Kasumi-1 (cell line): ENCODE results near the gene LRRC47.

Source experiments
- DNase-seq, 2 experiments: peaks; one replicate each; lab custom pipeline; 2025; lab: John Stamatoyannopoulos, UW

LRRC47 gene

DNA sequence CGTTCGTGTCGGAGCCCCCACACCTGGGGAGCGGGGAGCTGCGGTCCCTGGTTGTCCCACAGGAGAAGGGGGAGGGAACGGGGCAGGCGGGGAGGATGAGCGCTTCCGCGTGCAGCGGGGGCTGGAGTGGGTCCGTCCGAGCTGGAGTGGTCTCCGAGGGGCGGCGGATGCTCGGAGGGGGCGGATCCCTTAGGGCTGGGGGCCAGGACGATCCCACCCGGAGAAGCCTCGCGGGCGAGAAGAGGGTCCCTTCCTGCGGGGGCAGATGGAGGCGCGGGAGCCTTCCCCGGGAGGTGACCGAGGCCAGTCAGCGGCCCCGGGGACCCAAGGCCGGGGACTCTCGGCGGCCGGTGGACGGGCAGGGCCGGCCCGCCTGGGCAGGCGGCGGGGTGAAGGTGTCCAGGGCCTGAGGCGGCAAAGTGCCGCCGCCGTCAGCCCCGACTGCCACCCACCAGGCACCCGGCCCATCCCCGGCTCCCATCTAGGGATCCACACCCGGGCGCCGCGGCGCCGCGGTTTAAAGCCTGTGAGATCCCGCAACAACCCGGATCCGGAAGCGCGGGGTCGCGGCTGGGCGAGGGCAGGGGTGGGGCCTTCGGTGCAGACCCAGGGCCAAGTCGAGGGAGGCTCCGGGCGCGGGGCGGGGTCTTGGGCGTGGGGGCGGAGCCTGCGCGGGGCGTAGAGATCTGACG, 49.3 kb downstream of the LRRC47 start:
- no peak for DNase-seq

GRCh38 chr1:3746389-3746829, 49.9 kb downstream of the LRRC47 start:
- no peak for DNase-seq

DNA sequence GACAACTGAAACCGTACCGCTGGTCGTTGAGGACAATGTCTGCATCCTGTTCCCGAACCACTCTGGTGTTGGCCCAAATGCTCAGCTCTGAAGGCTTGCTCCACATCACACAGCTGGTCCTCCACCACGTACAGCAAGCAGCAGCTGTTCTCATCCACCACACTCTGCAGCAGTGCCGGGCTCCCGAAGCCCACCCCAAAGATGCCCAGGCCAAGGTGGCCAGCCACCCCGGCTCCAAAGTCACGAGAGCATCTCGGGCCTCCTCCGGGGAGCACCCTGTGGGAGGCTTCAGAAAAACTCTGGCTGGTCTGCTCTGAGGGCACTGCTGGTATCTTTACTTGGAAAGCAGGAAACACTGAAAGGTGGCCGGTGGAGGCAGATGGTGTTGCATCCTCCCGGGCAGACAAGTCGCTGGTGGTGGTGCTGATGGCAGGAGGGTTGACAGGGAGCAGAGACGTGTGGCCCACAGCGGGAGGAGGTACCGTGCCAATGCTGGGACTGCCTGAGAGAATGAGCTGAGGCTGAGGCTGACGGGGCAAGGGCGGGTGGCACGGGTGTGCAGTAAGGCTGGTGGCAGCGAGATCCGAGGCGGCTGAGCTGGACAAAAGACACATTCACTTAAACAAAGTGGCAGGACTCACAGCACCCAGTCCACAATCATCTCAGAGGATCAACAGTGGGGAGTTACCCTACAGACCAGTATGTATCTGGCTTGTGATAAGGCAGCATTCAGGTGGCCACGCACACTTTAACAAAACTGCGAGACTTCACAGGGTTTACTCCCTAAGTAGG, 50.5 kb downstream of the LRRC47 start:
- no peak for DNase-seq

DNA sequence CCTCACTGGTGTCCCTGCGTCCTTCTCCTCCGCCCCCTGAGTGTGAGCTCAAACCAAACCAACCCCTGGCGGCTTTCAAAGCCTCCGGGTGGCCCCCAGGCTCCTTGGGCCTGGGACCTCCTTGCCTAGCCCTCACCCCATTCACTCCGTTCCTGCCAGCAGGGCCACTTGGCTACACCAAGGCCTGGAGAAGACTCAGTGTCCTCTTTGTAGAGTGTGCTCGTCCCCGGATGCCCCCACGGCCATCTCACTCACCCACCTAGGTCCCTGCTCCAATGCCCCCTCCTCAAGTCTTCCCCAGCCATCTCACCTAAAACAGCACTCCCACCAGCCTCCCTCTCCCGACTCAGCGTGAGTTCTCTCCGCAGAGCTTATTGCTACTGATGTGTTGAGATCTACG, 51.2 kb downstream of the LRRC47 start:
- DNase-seq: no peak

DNA sequence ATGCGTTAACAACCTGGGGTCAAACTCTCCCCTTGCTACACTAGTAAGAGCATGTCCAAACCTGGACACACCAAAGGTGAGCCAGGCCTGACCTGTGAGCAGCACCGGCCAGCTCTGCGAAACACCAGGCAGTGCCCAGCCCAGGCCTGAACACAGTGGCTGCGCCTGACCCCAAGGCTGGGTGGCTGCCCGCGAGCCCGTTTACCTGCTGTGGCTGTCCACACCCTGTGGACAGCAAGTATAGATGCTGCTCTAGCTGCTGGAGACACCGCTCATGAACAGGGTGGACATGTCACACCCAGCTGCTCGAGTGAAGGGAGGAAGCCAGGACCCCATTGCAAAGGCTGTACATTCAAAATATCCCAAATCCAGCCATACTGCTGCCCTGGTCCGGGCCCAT, 51.7 kb downstream of the LRRC47 start:
- DNase-seq: no peak

DNA sequence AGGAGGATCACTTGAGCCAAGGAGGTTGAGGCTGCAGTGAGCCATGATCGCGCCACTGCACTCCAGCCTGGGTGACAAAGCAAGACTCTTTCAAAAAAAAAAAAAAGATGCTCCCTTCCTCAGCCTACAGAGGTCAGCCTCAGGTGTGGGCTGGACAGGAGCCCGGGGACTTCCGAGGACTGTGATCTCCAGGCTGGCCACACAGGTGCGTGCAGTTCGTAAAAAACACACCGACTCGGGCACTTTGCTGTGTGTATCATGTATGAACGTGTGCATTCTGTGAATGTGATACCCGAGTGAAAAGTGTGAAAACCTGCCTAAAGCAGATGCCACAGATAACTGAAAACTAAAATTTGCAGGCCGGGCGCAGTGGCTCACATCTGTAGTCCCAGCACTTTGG, 52.5 kb downstream of the LRRC47 start:
- no peak for DNase-seq

GRCh38 chr1:3743421-3743820, 52.9 kb downstream of the LRRC47 start:
- DNase-seq: peak in 1 of 2 experiments; percentile 1

GRCh38 chr1:3742439-3743298, 53.6 kb downstream of the LRRC47 start:
- DNase-seq: no peak

- no peak for DNase-seq
Observed at GRCh38 chr1:3741566-3742438, 54.5 kb downstream of the LRRC47 start.

GRCh38 chr1:3740752-3741151, 55.5 kb downstream of the LRRC47 start:
- DNase-seq: no peak

GRCh38 chr1:3740042-3740441, 56.3 kb downstream of the LRRC47 start:
- DNase-seq: no peak

DNA sequence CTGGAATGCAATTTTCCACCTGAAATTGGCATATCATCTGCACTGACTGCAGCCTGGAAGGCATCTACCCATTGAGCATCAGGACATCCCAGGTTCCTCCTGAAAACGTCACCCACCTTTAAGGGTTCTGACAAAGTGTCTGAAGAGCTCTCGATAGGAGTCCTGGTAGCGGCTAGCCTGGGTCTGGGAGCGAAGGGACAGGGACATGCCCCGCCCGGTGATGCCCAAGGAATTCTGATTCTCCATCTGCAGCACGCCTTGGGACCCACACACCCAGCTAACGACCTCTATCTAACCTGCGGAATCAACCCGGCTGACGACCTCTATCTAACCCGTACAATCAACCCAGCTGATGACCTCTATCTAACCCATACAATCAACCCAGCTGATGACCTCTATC, 57.4 kb downstream of the LRRC47 start:
- DNase-seq: no peak

- no peak for DNase-seq
Observed at GRCh38 chr1:3736708-3737107, 59.6 kb downstream of the LRRC47 start.

DNA sequence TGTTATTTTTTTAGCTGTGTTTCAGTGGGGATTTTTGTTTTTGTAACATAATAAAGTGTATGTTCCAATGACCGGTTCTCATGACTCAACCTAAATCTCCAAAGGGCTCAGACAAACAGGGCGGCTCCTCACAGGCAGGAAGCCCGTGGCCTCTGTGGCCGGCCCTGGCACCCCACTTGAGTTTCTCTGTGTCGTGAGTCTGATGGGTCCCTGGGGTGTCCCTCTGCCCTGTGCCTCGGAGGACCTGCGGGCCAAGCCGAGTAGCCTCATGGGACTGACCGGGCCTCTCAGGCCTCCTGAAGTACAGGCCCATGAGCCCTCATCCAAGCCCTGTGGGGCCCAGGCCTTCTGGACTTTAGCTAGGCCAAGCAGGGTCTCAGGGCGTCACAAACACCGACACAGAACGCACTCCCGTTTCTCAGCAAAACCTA, 60.2 kb downstream of the LRRC47 start:
- no peak for DNase-seq

DNA sequence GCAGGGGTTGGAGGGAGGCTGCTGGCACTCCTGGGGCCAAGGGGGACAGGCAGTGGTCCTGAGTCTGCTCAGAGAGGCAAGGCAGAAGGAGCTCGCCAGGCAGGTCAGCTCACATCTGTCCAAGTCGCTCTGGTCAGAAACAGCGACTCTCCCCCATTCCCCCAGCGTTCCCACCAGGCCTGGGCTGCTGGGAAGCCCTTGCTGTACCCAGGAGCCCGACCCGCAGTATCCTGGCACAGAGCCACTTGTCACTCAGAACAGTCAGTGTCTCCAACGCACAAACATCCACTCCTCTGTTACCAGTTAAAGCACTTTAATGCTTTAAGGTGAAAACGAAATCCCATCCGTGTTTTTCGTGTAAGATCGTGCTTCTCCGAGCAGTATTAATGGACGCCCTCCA, 60.6 kb downstream of the LRRC47 start:
- no peak for DNase-seq

DNA sequence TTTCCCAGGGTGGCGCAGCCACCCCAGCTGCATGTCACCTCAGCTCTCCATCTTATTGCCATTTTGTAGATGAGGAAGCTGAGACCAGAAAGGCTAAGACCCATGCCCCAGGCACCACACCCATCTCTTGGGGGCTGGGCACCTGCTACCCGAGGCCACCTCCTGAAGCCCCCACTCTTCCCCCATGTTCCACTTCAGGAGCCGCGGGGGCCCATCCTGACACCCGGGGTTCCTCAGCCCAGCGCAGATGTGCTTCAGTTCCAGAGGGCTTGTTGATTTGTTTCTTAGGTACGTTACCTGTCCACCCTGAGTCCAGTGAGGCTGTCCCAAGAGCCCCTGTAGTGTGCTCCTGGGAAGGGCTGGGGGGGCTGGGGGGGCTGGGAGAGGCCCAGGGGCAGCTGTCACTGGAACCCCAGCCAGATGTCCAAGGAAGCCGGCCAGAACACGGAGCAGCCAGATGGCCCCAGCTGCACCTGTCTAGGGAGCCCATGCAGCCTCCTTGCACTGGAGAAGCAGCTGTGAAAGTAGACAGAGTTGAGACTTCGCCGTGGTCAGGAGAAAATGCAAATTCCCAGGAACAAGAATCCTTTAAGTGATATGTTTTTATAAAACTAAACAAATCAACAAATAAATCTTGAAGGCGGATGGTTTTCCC, 61.1 kb downstream of the LRRC47 start:
- DNase-seq: no peak

GRCh38 chr1:3734602-3735001, 61.7 kb downstream of the LRRC47 start:
- no peak for DNase-seq

GRCh38 chr1:3733883-3734589, 62.3 kb downstream of the LRRC47 start:
- no peak for DNase-seq

- no peak for DNase-seq
Observed at GRCh38 chr1:3733094-3733882, 63.0 kb downstream of the LRRC47 start.
